Prostate gland (tissue), 2 donors: ENCODE results near the gene CST4. TPM values are rescaled to one million over a fixed set of nuclear protein-coding genes. Genes with fewer than 3 reads are reported as not detected.
"Not testable (repeated sequence)": the region's sequence is repeated elsewhere in the genome, so short reads cannot be mapped to it uniquely, and the experiment has no call there.

Source experiments
- DNase-seq: peaks from one replicate; pipeline ENCODE4 v3.0.0-alpha.2; 2019; ENCODE audit warnings: low spot score
- H3K27ac ChIP-seq, 2 donors: fragments of 200-600 bp; sonication (generic); 2 replicates each; pipeline ENCODE4 v1.5.1; 2017 to 2019
- H3K27me3 ChIP-seq: fragments of 200-600 bp; sonication (generic); replicated peaks from 2 replicates; pipeline ENCODE4 v1.5.1; 2019; ENCODE audit not compliant: insufficient read depth
- H3K36me3 ChIP-seq, 2 donors: fragments of 200-600 bp; sonication (generic); 1 replicate in 1 of 2; 2 replicates in 1 of 2; pipeline versions ENCODE4 v1.5.1 to v1.8.1; 2017 to 2019
- H3K4me1 ChIP-seq: fragments of 200-600 bp; sonication (generic); replicated peaks from 2 replicates; pipeline ENCODE4 v1.5.1; 2019
- H3K4me3 ChIP-seq, 2 donors: fragments of 200-600 bp; sonication (generic); 2 replicates each; pipeline ENCODE4 v1.5.1; 2017 to 2019
- H3K9me3 ChIP-seq: fragments of 200-600 bp; sonication (generic); 2 replicates; pipeline ENCODE4 v1.5.1; 2017
- POLR2A ChIP-seq: fragments of 450-650 bp; IDR thresholded peaks from one replicate; pipeline ENCODE4 v1.6.1; 2016; ENCODE audit warnings: antibody characterized with exemption, mild to moderate bottlenecking
- POLR2AphosphoS5 ChIP-seq: sonication (generic); formaldehyde crosslinking; IDR thresholded peaks from one replicate; pipeline ENCODE4 v1.6.1; 2017; ENCODE audit warnings: antibody characterized with exemption
- WGBS: methylation state at CpG from one replicate; pipeline ENCODE4 v1.1.5; 2018; 5-methylcytosine and 5-hydroxymethylcytosine counted together
- intact Hi-C: fragments of 100-400 bp; cut with DNase I; formaldehyde crosslinking; loops from one replicate; pipeline ENCODE4 v1.14.2; 2022
- total RNA-seq, 2 donors: library from RNA; depleted of rRNA; stranded (reverse); fragments of >200 nt; gene quantifications; one replicate each; pipeline ENCODE4 v1.1.0, GENCODE V29; 2016
- TF ChIP-seq, protein P1 (sequence below), 4 experiments: fragments of 200-600 bp in 2 of 4; fragments of 450-650 bp in 2 of 4; sonication (generic) in 2 of 4; IDR thresholded peaks; 1 replicate in 3 of 4; 2 replicates in 1 of 4; pipeline ENCODE4 v1.5.1; 2016 to 2019; ENCODE audit warnings: antibody characterized with exemption in 4 of 4, mild to moderate bottlenecking in 2 of 4, moderate library complexity in 2 of 4

The CST4 gene
- total RNA-seq, 2 donors from 2014 or later = 7.9 TPM; not detected in 1

DNA sequence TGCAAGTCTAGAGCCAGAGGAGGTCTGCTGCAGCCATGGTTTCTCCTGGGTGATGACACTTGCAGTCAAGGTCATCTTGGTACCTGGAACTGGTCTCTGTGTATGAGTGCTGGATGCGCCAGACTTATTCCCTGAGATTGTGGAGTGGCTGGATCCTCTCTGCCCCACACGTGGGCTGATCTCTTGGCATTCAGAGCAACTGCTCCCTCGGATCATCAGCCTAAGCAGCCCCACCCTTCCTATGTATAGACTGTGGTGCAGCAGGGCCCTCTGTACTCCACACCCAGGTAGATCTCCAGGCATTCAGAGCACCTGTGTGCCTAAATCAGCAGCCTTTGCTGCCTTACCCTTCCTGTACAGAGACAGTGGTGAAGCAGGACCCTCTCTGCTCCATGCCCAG, 12.1 kb upstream of the CST4 start:
- Histone ChIP-seq H3K27ac (no peak overlapping the region), H3K36me3 (no peaks in the 10 kb centered on the region), H3K4me3 (no peak overlapping the region), H3K9me3 (no peaks in the 10 kb centered on the region), H3K27me3 (no peaks in the 10 kb centered on the region), H3K4me1 (no peaks in the 10 kb centered on the region)
- DNase-seq = no peak
- 80% methylated on average over 1 of the region's 3 CpGs for WGBS
- TF ChIP-seq POLR2AphosphoS5 (no peak), POLR2A (no peak)
- TF ChIP-seq, protein P1, sequence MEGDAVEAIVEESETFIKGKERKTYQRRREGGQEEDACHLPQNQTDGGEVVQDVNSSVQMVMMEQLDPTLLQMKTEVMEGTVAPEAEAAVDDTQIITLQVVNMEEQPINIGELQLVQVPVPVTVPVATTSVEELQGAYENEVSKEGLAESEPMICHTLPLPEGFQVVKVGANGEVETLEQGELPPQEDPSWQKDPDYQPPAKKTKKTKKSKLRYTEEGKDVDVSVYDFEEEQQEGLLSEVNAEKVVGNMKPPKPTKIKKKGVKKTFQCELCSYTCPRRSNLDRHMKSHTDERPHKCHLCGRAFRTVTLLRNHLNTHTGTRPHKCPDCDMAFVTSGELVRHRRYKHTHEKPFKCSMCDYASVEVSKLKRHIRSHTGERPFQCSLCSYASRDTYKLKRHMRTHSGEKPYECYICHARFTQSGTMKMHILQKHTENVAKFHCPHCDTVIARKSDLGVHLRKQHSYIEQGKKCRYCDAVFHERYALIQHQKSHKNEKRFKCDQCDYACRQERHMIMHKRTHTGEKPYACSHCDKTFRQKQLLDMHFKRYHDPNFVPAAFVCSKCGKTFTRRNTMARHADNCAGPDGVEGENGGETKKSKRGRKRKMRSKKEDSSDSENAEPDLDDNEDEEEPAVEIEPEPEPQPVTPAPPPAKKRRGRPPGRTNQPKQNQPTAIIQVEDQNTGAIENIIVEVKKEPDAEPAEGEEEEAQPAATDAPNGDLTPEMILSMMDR (IDR thresholded peaks at IDR 0.05) = no peak
- intact Hi-C loops = no loop called here

DNA sequence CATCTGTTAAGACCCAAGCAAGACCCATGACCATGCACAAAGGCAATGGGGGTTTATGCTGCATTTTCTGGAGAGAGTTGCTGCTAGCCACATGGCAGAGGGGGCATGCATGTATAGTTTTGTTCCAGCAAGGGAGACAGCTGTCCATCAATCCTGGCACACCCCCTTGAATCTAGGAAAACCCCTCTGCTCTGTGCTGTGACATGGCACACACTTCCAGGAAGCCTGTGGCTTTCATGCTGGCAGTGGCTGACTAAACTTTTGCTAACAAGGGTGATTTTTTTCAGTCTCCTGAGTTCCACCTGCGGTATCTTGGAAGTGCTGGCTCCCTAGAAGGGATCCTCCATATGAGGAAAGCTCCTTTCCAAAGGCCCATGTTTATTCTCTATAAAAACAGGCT, 9.1 kb upstream of the CST4 start:
- Histone ChIP-seq H3K4me1 (no peaks in the 10 kb centered on the region), H3K27me3 (no peaks in the 10 kb centered on the region), H3K27ac (no peak overlapping the region), H3K4me3 (no peak overlapping the region), H3K36me3 (no peaks in the 10 kb centered on the region), H3K9me3 (no peaks in the 10 kb centered on the region)
- intact Hi-C loops = no loop called here
- 50% methylated on average over 1 of the region's 1 CpG for WGBS
- no peak for DNase-seq
- TF ChIP-seq, protein P1 (IDR thresholded peaks at IDR 0.05) = no peak
- TF ChIP-seq POLR2A = no peak
- no peak for TF ChIP-seq POLR2AphosphoS5

DNA sequence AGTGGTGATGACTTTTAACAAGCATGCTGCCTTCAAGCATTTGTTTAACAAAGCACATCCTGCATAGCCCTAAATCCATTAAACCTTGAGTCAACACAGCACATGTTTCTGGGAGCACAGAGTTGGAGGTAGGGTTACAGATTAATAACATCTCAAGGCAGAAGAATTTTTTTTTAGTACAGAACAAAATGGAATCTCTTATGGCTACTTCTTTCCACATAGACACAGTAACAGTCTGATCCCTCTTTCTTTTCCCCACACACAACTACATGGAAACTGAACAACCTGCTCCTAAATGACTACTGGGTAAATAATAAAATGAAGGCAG, 6.2 kb upstream of the CST4 start:
- intact Hi-C loops, H3K4me3 ChIP-seq, H3K27me3 ChIP-seq, H3K36me3 ChIP-seq, H3K4me1 ChIP-seq, H3K9me3 ChIP-seq: not testable (repeated sequence)
- DNase-seq = peak; percentile 12
- peak; percentile 50 for TF ChIP-seq POLR2AphosphoS5
- peak overlapping the region; percentile 53 to 76 for H3K27ac ChIP-seq

DNA sequence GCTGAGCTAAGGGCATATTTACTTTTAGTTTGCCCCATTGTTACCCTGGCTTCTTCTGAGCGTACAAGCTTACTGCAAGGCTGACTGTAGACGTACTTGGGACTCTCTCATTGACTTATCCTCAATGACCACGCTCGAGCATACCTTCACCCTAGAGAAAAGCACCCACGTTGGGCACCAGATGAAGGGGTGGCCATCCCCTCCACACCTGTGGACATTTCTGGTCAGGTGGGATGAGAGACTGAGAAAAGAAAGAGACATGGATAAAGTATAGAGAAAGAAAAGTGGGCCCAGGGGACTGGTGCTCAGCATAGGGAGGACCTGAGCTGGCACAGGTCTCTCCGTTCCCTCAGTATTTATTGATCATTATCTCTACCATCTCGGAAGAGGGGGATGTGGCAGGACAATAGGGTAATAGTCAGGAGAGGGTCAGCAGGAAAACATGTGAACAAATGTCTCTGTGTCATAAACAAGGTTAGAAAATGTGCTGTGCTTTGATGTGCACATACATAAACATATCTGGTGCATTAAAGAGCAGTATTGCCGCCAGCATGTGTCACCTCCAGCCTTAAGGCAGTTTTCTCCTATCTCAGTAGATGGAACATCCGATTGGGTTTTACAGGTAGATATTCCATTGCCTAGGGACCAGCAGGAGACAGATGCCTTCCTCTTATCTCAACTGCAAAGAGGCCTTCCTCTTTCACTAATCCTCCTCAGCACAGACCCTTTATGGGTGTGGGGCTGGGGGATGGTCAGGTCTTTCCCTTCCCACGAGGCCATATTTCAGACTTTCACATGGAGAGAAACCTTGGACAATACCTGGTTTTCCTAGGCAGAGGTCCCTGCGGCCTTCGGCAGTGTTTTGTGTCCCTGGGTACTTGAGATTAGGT, 5.6 kb upstream of the CST4 start:
- H3K9me3 ChIP-seq, H3K4me1 ChIP-seq, H3K36me3 ChIP-seq, intact Hi-C loops, H3K27me3 ChIP-seq, H3K4me3 ChIP-seq, DNase-seq: not testable (repeated sequence)
- peak overlapping the region; percentile 53 to 76 for H3K27ac ChIP-seq
- WGBS = 46% methylated on average over 12 of the region's 12 CpGs

DNA sequence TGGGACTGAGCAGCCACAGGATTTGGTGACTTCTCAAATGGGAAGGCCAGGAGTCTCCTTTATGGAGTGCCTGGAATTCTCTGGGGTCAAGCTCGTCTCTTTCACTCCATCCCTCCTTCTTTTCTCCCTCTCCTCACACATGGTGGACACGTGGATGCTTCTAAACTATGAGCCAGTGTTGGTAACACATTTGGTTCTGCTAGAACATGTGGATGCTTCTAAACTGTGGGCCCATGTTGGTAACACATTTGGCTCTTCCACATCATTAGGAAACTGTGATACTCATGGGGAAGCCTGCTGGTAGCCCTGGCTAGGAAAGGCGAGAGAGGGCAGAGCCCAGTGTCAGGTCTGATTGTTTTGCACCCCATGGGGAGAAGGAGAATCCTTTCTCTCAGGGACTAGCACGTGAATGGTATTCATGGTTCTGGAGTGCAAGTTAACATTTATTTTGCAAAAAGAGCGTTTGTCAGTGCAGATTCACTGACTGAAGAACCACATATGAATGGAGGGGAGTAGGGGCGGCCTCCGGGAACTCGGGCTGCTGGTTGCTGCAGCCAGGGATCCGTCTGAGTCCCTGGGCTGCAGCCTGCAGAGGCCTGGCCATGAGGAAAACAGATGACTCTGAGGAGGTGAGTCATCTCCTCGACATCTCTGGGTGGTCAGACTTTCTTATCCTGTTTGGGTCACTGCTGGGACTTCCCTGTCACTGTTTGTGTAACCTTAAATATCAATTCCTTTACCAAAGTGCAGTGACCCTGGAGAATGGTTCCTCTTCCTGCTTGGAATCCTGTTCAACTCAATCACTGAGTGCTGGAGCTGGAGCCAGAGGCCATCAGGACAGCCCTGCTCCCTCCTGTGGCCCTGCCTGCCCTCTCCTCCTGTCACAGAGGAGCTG, 4.1 kb upstream of the CST4 start:
- 89% methylated on average over 10 of the region's 10 CpGs for WGBS
- DNase-seq, H3K4me3 ChIP-seq, intact Hi-C loops, H3K4me1 ChIP-seq, H3K27me3 ChIP-seq, H3K9me3 ChIP-seq, H3K36me3 ChIP-seq: not testable (repeated sequence)
- peak overlapping the region in 1 of 2 donors; percentile 76 for H3K27ac ChIP-seq

DNA sequence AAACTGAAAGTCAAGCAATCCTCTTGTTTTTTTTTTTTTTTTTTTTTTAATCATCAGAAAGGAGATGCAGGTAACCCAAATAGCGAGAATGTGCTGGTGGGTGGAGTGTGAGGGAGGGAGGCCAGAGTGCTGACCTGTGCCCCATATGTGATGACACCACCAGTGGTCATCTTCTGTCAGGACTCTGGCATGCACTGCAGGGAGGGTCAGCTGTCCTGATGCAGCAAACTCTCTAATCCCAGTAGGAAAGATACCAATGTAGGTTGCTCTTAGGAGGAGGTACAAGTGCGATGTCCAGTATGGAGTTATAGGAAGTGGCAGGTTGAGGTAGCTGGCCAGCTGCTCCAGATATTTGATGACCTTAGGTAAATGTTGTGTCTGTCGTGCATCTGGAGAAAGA, 2.8 kb upstream of the CST4 start:
- no peak for DNase-seq
- H3K36me3 ChIP-seq = no peaks in the 10 kb centered on the region
- intact Hi-C loops = no loop called here
- TF ChIP-seq POLR2AphosphoS5 = no peak
- TF ChIP-seq, protein P1 (IDR thresholded peaks at IDR 0.05) = no peak
- no peak for TF ChIP-seq POLR2A
- H3K4me1 ChIP-seq = no peaks in the 10 kb centered on the region
- no peaks in the 10 kb centered on the region for H3K9me3 ChIP-seq
- H3K27me3 ChIP-seq = no peaks in the 10 kb centered on the region
- no peak overlapping the region for H3K27ac ChIP-seq
- WGBS = 88% methylated on average over 3 of the region's 3 CpGs
- H3K4me3 ChIP-seq = no peak overlapping the region
